NCI-H446 treated with DMSO at 0.1 percent for 48 hours (cell line): ENCODE results near the gene HDAC9.
"Not testable (repeated sequence)": the region's sequence is repeated elsewhere in the genome, so short reads cannot be mapped to it uniquely, and the experiment has no call there.

Experiments used
- DNase-seq: peaks from one replicate; lab custom pipeline; 2025; lab: John Stamatoyannopoulos, UW

Gene HDAC9

GRCh38 chr7:18900803-18901202, 405.3 kb downstream of the HDAC9 start:
- DNase-seq: no peak

DNA sequence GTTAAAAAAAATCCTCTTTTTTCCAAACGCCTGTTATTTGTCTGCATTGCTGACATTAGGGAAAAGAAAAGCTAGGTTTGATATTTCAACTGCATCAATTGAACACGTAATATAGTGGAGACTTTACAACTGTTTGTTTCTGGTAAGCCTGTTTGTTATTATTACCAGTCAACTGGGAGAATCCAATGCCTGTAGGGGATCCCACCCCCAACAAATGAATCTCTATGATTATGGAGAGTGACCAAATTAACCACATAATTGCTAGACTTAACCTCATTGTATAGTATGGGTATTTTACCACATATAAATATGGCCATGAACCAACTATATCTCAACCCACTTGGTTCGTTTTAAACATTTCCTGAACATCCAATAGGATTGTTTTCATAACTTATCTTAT, 405.8 kb downstream of the HDAC9 start:
- no peak for DNase-seq

GRCh38 chr7:18901982-18902421, 406.5 kb downstream of the HDAC9 start:
- DNase-seq: no peak

GRCh38 chr7:18902892-18903291, 407.3 kb downstream of the HDAC9 start:
- DNase-seq: no peak

- peak; percentile 8 for DNase-seq
These were observed 408.1 kb downstream of the HDAC9 start for GRCh38 chr7:18903695-18904094.

DNA sequence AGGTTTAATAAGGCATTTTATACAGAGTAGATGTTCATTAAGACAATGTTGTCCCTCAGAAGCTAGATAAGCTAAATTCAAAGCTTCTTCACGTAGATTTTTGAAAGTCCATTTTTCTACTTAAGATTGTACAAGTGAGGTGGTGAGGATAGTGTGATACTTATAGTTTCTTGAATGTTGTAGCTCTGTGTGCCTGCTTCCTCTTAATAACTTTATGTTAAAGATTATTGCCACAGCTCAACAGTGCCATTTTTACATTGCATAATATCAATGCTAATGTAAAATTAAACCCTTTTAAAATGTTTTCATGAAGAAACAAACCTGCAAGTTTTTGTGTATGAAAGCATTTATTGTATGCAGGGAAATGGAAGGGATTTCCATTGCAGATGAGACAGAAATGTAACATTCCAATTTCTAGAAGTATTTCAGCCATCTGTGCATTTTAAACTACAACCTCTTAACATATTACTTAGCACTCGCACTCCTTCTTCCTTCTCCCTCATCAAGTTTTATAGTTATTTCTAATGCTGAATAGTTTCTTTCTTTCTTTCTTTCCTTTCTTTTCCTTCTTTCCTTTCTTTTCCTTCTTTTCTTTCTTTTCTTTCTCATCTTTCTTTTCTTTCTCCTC, 409.9 kb downstream of the HDAC9 start:
- DNase-seq: no peak

DNA sequence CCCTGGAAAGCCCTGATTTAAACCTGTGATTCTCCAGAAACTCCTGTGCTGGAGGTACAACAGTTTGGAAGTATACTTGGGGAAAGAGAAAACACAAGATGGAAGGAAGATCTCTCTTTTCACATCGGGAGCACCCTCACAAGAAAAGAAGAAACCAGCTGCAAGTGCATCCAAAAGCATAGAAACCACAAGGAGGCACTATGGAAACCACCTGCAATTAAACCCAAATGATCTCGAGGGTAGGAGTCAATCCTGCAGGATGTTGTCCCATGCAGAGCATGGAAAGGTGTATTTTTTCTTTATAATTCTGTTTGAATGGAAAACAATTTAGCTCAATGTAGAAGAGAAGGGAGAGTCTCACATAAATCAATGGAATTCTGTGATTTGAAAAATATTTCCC, 411.4 kb downstream of the HDAC9 start:
- no peak for DNase-seq

DNA sequence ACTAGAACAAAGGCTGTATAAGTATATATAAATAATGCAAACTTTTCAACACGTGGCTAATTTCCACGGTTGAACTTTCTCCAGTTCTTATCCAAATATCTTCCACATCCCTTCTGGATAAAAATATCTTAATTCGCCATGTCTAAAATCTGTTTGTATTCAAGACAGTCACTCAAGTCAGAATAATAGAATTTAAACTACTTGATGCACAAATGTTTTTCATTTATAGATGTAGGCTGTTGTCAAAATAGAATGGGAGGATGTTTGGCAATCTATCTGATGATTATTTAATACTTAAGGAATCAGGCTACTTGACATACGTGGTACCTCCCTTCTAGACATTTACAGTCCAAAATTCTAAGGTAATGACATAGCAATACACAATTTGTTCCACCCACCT, 417.6 kb downstream of the HDAC9 start:
- no peak for DNase-seq

DNA sequence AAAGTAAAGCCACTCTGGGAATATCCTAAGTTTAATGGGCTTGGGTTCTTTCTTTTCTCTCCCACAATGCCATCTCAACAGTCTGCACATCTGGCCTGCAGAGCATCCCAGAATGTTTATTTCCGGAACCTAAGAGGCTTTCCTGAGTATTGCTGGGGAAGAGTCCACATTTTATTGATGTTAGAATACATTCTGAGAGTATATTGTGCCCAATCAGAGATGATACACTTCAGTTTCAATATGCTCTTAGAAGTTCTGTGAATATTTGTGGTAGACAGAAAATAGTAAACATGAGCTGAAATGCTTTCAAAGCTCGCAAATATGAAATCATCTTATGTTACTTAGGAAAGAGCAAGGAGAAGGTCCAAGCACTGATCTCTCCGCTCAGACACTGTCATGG, 421.3 kb downstream of the HDAC9 start:
- DNase-seq: no peak

- DNase-seq: no peak
These were observed 431.6 kb downstream of the HDAC9 start for GRCh38 chr7:18927134-18927533.

DNA sequence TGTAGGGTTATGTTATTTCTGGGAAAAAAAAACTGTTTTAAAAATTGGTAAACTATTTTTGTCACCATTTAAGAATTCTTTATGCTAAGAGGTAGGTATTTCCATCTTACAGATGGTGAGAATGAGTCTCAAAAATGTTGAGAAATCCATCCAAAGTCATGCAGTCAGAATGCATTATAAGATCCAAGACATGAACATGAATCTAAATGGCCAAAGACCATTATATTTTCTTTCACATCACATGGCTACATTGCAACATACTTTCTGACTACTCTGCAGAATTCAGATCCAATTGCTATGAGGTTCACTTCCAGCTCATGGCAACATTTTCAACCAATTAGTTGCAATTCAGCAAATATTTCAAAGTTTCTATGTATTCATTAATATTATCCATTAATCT, 440.7 kb downstream of the HDAC9 start:
- DNase-seq: no peak

DNA sequence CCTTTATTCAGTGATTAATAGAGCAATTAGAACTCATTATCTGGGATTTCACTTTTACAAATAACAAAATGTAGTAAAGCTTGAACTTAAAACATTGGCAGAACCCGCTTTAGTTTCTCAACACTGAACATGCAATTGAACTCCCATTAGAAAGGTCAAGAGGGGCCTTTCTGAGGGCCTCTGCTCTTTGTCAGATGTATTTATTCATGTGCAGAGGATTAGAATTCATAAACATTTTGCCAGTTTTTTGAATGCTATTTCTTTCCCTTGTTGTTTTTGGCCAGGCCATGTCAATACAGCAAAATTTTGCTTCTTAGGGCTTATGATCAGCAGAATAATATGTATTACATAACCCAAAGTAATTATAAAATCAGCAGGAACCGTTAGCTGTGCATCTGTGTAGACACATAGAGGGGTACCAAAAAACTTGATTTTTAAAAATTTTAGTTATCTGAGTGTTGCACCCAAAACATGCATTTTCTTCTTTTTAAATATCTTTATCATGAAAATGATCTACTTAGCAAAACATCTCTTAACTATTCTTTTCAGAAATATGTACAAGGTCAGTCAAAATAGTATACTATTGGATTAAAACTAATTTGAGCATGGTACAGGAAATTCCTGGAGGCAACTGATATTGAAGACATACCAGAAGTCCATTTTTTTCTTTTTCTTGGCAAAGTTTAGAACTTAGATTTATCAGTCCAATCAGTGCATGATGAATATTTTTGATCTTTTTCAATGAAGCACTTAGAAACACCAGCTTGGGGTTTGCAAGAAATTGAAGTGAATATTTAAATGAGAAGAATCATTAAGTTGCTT, 444.4 kb downstream of the HDAC9 start:
- DNase-seq: no peak

DNA sequence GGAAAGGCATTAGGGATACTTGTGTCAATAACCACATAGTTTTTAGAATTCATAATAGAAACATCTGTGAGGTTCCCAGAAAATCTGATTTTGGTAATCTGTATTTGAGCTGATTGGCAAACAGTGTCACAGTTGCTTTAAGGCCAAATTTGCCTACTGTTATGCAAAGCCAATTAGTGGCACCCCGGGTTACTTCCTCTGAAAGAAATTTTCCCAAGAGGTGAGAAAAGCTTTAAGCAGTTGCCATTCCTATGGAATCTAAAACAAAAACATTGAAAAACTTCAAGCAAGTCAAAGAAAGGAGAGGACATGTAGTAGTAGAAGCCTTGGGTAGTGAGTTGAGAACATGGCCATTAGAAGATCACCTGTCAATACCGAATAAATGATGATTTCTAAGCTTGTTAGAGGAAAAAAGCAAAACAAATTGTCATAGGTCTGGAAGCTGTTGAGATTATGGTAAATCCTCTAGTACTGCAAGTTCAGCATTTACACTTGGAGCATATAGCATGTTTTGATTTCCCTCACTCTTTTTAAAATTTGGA, 445.1 kb downstream of the HDAC9 start:
- no peak for DNase-seq

DNA sequence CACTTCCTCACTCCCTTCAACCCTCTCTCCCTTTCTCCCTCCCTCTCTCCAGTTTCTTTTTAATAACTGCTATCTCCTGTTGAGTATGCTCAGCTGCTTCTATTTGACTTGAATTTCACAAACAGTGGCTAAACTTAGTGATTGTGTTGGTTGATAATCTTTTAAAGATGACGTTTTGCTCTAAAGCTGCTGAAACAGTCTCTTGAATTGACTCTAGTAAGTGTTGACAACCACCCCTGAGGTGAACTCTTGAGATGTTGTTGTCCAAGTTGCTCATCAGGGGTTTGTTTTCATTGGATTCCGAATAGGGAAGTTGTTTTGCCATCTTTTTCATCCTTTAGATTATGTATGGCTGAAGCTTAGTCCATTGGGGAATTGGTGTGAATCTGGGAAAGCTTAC, 445.7 kb downstream of the HDAC9 start:
- DNase-seq: no peak

DNA sequence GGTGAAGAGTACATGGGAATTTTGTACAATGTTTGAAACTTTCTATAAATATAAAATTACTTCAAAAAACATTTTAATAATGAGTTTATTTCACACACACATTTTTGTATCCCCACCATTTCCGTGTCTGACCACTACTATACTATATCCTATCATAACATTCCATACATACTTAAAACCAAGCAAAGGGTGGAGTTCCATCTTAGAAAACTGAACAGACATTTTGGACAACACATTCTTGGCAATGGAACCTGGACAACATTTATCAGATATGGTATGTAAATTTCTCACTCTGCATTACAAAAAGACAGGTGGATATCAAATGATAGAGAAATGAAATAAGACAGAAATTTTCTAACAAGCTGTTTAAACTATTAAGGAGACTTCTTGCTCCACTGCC, 453.0 kb downstream of the HDAC9 start:
- DNase-seq: no peak

GRCh38 chr7:18952846-18953245, 457.3 kb downstream of the HDAC9 start:
- no peak for DNase-seq

GRCh38 chr7:18958627-18959026, 463.1 kb downstream of the HDAC9 start:
- no peak for DNase-seq

DNA sequence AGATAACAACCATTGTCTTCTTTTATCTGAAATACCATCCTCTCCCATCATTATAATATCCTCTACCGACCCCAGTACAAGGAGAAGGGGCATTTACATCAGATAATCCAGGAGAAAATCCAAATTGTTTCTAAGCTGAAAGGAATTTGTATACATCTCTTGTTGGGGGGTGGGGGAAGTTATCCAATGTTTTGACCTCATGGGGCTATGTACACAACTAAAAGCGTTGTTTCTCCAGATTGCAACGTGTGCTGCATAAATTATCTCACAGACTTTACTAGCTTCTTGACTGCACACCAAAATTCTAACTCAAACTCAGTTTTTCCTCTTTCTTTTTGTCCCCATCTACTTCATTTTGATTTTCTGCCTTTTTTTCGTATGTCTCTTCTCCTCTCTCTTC, 465.2 kb downstream of the HDAC9 start:
- no peak for DNase-seq

- peak; percentile 35 for DNase-seq
These were observed 466.5 kb downstream of the HDAC9 start for GRCh38 chr7:18962031-18962430.

- DNase-seq: no peak
These were observed 470.1 kb downstream of the HDAC9 start for GRCh38 chr7:18965657-18966056.

- DNase-seq: not testable (repeated sequence)
These were observed 472.2 kb downstream of the HDAC9 start for GRCh38 chr7:18967755-18968154.

DNA sequence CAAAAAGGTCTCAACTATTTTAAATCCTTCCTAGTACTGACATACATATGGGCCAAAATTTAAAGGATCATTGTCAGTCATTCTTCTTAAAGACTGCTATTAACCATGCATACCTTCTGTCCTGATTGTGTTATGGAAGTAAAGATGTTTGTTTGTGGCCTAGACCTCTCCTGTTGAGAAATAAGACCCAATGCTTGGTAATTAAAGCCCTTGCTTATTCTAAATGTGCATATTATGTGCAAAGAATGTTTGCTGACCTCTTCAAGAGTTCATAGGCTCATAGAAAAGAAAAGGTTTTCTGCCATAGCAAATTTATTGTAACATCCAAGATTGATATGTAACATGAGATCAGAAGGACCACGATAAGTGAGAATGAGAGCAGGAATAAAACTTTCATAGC, 476.3 kb downstream of the HDAC9 start:
- no peak for DNase-seq

DNA sequence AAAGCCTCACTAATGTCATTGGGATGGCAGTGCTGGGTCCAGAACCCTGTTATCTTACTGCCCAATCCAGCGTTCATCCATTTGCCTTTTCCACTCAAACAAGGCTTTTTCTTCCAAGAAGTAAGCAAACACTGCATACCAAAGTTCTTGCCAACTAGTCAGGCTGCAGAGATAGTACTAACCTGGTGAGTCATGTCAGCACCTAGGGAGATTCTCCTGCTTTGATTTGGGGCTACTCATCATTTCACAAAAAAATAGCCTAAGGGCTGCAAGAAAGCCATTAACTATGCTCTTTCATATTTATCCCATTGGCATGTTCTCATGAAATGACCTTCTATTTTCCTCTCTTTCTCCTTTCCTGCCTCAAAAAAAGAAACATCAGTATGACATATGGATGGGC, 479.3 kb downstream of the HDAC9 start:
- peak; percentile 67 for DNase-seq
